Spleen (tissue), 11 donors: Measurements from ENCODE around the gene HMMR. TPM values are rescaled to one million over a fixed set of nuclear protein-coding genes. Genes with fewer than 3 reads are reported as not detected.

ENCODE experiments used
- DNase-seq: peaks from one replicate; pipeline ENCODE4 v3.0.0-alpha.2; 2020
- H3K27ac ChIP-seq, 8 donors: fragments of 200-600 bp; sonication (generic) in 7 of 8; 1 replicate in 4 of 8; 2 replicates in 4 of 8; pipeline versions ENCODE4 v1.5.0 to v1.8.0; 2016 to 2021; ENCODE audit warnings: inconsistent platforms in 4 of 8, mild to moderate bottlenecking in 4 of 8, moderate library complexity in 1 of 8
- H3K27me3 ChIP-seq, 7 donors: fragments of 200-600 bp; sonication (generic) in 6 of 7; replicated peaks in 1 of 7; 1 replicate in 4 of 7; 2 replicates in 3 of 7; pipeline versions ENCODE4 v1.5.0 to v1.8.0; 2016 to 2021; ENCODE audit warnings: inconsistent platforms in 3 of 7, mild to moderate bottlenecking in 1 of 7
- H3K36me3 ChIP-seq, 6 donors: fragments of 200-600 bp; sonication (generic) in 5 of 6; 1 replicate in 4 of 6; 2 replicates in 2 of 6; pipeline versions ENCODE4 v1.5.0 to v1.8.0; 2016 to 2021; ENCODE audit warnings: inconsistent platforms in 2 of 6
- H3K4me1 ChIP-seq, 6 donors: fragments of 200-600 bp; sonication (generic) in 5 of 6; 1 replicate in 3 of 6; 2 replicates in 3 of 6; pipeline versions ENCODE4 v1.5.0 to v1.8.0; 2016 to 2021; ENCODE audit warnings: inconsistent platforms in 3 of 6
- H3K4me3 ChIP-seq, 8 donors: fragments of 200-600 bp; sonication (generic) in 7 of 8; 1 replicate in 4 of 8; 2 replicates in 4 of 8; pipeline versions ENCODE4 v1.5.0 to v1.8.0; 2016 to 2021; ENCODE audit warnings: inconsistent platforms in 4 of 8, mild to moderate bottlenecking in 4 of 8, moderate library complexity in 2 of 8
- H3K9me3 ChIP-seq, 8 donors: fragments of 200-600 bp; sonication (generic) in 7 of 8; 1 replicate in 4 of 8; 2 replicates in 4 of 8; pipeline versions ENCODE4 v1.5.0 to v1.8.0; 2016 to 2021; ENCODE audit warnings: inconsistent platforms in 4 of 8
- POLR2A ChIP-seq, 3 donors: fragments of 450-650 bp; IDR thresholded peaks; one replicate each; pipeline ENCODE4 v1.5.1; 2017; ENCODE audit warnings: antibody characterized with exemption in 3 of 3, mild to moderate bottlenecking in 1 of 3
- POLR2AphosphoS5 ChIP-seq, 3 donors: sonication (generic); formaldehyde crosslinking; IDR thresholded peaks; one replicate each; pipeline ENCODE4 v1.5.1; 2017; ENCODE audit warnings: antibody characterized with exemption in 3 of 3
- WGBS, 5 donors: extraction: QIAGEN DNeasy Blood & Tissue Kit in 3 of 5; methylation state at CpG; one replicate each; pipeline versions ENCODE4 v1.1.5 to v1.1.7; 2013 to 2018; 5-methylcytosine and 5-hydroxymethylcytosine counted together
- intact Hi-C: fragments of 100-400 bp; cut with DNase I; formaldehyde crosslinking; loops from one replicate; pipeline ENCODE4 v1.15.0; 2023; ENCODE audit warnings: low total_unique reads
- polyA plus RNA-seq, 3 donors: library from polyadenylated mRNA; stranded (reverse); fragments of 200-250 nt; gene quantifications; one replicate each; pipeline ENCODE4 v1.2.1, GENCODE V29; 2013
- total RNA-seq, 7 donors: library from RNA; depleted of rRNA in 3 of 7; stranded (reverse); fragments of >200 nt in 3 of 7; fragmentation: NEBNext Ultra II Directional in 4 of 7; extraction: Animal tissue kit (Norgen Biotek cat#: 25700) in 4 of 7; gene quantifications; one replicate each; pipeline versions ENCODE4 v1.1.0 to v1.2.1, GENCODE V29; 2016 to 2021
- TF ChIP-seq, protein P1 (sequence below), 11 experiments: fragments of 200-600 bp in 7 of 11; fragments of 450-650 bp in 4 of 11; sonication (generic) in 4 of 11; IDR thresholded peaks in 8 of 11; conservative IDR thresholded peaks in 3 of 11; 1 replicate in 7 of 11; 2 replicates in 4 of 11; pipeline versions ENCODE4 v1.4.0 to v1.8.0; 2016 to 2021; ENCODE audit warnings: antibody characterized with exemption in 11 of 11, inconsistent platforms in 4 of 11, mild to moderate bottlenecking in 1 of 11
- donor health status: healthy with polysubstance abuse.
- donor health status: DM: no; HTN: no; CAD: no; lungs with moderate emphysema.
- donor health status: DM: no; HTN: no; CAD: no.
- donor health status: Bipolar disorder and iron deficiency.
- donor health status: healthy.
- donor health status: DM: no; HTN: no; CAD: no.
- donor health status: DM: yes; HTN: yes; CAD: no.

The HMMR gene
- total and polyA plus RNA-seq, 10 donors, result 0.65 to 10.4 (median 3.3) TPM

DNA sequence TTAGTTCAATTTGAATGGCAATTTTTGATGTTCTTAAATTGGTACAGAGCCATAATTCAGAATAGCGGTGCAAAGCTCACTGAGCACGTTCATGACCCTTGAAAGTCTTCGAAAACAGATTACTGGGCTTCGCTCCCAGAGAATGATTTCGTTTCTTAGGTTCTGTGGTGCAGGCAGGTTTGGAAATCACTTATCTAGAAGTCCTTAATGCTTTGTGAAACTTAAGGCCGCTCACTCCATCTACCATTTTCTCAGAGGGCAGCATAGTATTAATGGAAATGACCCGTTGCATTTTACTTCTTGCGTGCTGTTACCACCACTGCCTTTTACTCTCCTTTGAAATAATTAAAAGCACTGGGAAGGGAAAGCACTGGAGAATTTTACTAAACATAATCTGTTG, 42.1 kb downstream of the HMMR start:
- Histone ChIP-seq H3K36me3 (no peaks in the 10 kb centered on the region), H3K27me3 (no peaks in the 10 kb centered on the region), H3K4me1 (peaks cover 6 to 43% (median 30%) of the 10 kb centered on the region in 6 donors), H3K9me3 (no peaks in the 10 kb centered on the region), H3K27ac (peak overlapping the region in 7 of 8 donors; percentile 97 to 100 (median 98)), H3K4me3 (peak overlapping the region in 5 of 8 donors; percentile 43 to 87 (median 64))
- WGBS, 5 donors, result 69 to 76% (median 73%) methylated on average over 8 of the region's 8 CpGs
- no peak for TF ChIP-seq POLR2A (IDR thresholded peaks at IDR 0.05)
- TF ChIP-seq POLR2AphosphoS5 (IDR thresholded peaks at IDR 0.05), result no peak
- TF ChIP-seq, protein P1, sequence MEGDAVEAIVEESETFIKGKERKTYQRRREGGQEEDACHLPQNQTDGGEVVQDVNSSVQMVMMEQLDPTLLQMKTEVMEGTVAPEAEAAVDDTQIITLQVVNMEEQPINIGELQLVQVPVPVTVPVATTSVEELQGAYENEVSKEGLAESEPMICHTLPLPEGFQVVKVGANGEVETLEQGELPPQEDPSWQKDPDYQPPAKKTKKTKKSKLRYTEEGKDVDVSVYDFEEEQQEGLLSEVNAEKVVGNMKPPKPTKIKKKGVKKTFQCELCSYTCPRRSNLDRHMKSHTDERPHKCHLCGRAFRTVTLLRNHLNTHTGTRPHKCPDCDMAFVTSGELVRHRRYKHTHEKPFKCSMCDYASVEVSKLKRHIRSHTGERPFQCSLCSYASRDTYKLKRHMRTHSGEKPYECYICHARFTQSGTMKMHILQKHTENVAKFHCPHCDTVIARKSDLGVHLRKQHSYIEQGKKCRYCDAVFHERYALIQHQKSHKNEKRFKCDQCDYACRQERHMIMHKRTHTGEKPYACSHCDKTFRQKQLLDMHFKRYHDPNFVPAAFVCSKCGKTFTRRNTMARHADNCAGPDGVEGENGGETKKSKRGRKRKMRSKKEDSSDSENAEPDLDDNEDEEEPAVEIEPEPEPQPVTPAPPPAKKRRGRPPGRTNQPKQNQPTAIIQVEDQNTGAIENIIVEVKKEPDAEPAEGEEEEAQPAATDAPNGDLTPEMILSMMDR (IDR thresholded peaks at IDR 0.05 in 8 of 11, conservative IDR thresholded peaks at IDR 0.05 in 3 of 11), result no peak
- no peak for DNase-seq
- intact Hi-C loops, result no loop called here

DNA sequence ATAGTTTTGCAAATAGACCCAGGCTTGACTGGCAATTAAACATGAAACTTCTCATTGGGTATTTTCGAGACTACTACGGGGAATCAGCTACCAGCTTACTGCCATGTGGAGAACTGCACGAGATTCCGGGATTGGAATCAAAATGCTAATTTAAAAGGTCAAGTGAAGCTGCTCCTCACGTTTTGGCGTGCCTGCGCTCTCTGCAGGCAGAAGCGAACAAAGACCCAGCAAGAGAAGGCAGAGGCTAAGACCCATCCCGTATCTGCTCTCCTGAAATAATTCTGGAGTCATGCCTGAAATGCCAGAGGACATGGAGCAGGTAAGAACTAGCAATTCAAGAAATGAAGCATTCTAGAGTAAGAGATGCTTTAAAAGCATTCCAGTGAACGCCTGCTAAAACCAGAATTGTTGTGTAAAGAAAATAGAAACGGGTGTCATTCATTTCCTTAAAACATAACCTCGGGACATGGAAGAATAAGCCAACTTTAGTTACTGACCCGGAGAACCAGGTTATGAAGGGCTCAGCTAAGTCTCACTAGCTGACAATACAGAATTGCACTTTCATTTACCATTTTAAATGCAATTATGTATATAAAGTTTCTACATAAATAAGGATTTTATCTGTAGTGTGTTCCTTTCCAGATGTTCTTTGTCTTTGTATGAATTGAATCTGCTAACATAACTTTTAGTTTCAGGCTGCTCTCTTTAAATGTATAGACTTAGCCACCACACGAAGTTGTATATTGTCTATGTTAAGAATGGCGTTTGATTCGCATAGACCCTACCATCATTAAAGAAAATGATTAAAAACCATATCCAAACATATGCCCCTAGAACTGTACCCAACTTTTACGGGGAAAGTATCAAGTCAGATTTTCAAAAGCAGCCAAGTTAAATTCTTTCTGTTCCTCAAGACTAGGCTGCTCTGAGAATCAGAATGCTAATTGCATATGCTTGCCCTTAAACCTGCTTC, 43.0 kb downstream of the HMMR start:
- no peaks in the 10 kb centered on the region for H3K9me3 ChIP-seq
- TF ChIP-seq, protein P1 (IDR thresholded peaks at IDR 0.05 in 8 of 11, conservative IDR thresholded peaks at IDR 0.05 in 3 of 11), result peak in 6 of 11 experiments; percentile 13 to 36 (median 22)
- TF ChIP-seq POLR2A (IDR thresholded peaks at IDR 0.05) (peak in 1 of 3 donors; percentile 64), POLR2AphosphoS5 (IDR thresholded peaks at IDR 0.05) (peak in 2 of 3 donors; percentile 34 to 82)
- 1 to 2% (median 1%) methylated on average over 17 of the region's 17 CpGs for WGBS, 5 donors
- H3K27ac ChIP-seq, result peak overlapping the region; percentile 97 to 100 (median 98)
- H3K4me3 ChIP-seq, result peak overlapping the region; percentile 32 to 87 (median 64)
- intact Hi-C loops, result no loop called here
- peak; percentile 75 for DNase-seq
- no peaks in the 10 kb centered on the region for H3K27me3 ChIP-seq
- no peaks in the 10 kb centered on the region for H3K36me3 ChIP-seq
- H3K4me1 ChIP-seq, result peaks cover 15 to 52% (median 39%) of the 10 kb centered on the region in 6 donors

DNA sequence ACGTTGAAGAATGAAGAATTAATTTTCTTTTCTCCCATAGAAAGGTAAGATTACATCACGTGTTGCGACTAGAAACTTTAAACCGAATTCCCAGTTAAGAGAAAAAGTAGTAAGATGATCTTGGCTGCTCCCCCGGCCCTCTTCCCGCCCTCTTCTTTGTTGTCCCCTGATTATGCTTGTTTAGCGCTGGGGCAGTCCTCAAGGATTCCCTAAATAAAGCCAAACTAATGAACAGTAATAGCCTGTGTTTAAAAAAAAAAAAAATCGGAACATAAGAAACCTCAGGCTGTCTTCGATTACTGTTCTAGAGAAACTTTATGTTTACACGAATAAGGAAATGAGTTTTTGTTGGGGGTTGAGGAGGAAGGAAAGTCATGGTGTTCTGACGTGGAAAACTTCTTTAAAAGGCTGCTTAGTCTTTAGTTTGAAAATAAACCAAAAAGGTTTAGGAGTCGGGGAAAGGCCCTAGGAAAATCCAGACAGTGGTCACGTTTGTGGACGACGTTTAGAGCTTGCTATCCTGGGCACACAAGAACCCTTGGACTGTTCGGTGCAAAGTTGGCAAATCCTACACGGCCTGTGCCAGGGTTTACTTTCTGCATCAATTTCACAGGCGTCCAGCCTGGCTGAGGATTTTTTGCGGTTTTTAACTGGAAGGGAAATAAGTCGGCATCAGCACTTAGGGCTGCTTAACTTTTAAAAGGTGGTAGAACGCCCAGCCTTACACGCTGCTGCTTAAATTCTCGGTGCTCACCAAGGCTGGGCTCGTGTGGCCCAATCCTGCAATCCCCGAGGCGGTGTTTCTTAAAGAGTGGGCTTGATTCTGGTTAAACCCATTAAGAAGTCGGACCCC, 43.9 kb downstream of the HMMR start:
- peak overlapping the region; percentile 42 to 87 (median 64) for H3K4me3 ChIP-seq
- no peaks in the 10 kb centered on the region for H3K36me3 ChIP-seq
- peaks cover 18 to 61% (median 48%) of the 10 kb centered on the region in 6 donors for H3K4me1 ChIP-seq
- intact Hi-C loops, result no loop called here
- WGBS, 5 donors, result 1% methylated on average over 27 of the region's 27 CpGs
- H3K27ac ChIP-seq, result peak overlapping the region; percentile 97 to 100 (median 98)
- TF ChIP-seq, protein P1 (IDR thresholded peaks at IDR 0.05 in 8 of 11, conservative IDR thresholded peaks at IDR 0.05 in 3 of 11), result no peak
- peak in 2 of 3 donors; percentile 16 to 49 for TF ChIP-seq POLR2AphosphoS5 (IDR thresholded peaks at IDR 0.05)
- H3K27me3 ChIP-seq, result no peaks in the 10 kb centered on the region
- H3K9me3 ChIP-seq, result no peaks in the 10 kb centered on the region
- peak; percentile 80 for DNase-seq
